Right cardiac atrium (tissue), 5 donors: ENCODE results near the gene LIMCH1. TPM values are rescaled to one million over a fixed set of nuclear protein-coding genes. Genes with fewer than 3 reads are reported as not detected.

Experiments used
- ATAC-seq, 2 donors: fragments of 200-7000 bp; cut with Tn5 transposase; one replicate each; pipeline versions ENCODE4 v1.8.0 to v1.9.1; 2020; ENCODE audit warnings: moderate library complexity in 2 of 2, mild to moderate bottlenecking in 1 of 2
- DNase-seq, 3 donors: peaks; one replicate each; pipeline ENCODE4 v3.0.0-alpha.2; 2020
- H3K27ac ChIP-seq: one replicate; pipeline ENCODE4 v1.5.1; 2013; ENCODE audit warnings: mild to moderate bottlenecking, low read length, control low read depth, moderate library complexity
- H3K27me3 ChIP-seq: one replicate; pipeline ENCODE4 v1.6.1; 2013; ENCODE audit not compliant: control insufficient read depth, insufficient read depth
- H3K4me1 ChIP-seq: one replicate; pipeline ENCODE4 v1.6.1; 2013; ENCODE audit warnings: low read length; ENCODE audit not compliant: control insufficient read depth, insufficient read depth
- H3K4me3 ChIP-seq: one replicate; pipeline ENCODE4 v1.5.1; 2013; ENCODE audit warnings: low read length, control low read depth
- H3K9me3 ChIP-seq: one replicate; pipeline ENCODE4 v1.6.1; 2013; ENCODE audit warnings: low read length; ENCODE audit not compliant: control insufficient read depth
- WGBS: extraction: QIAGEN DNeasy Blood & Tissue Kit; methylation state at CpG from one replicate; pipeline ENCODE4 v1.1.7; 2013; 5-methylcytosine and 5-hydroxymethylcytosine counted together
- intact Hi-C, 4 donors: fragments of 100-400 bp; cut with DNase I; formaldehyde crosslinking; loops; one replicate each; pipeline versions ENCODE4 v1.11.0 to v1.14.0; 2022 to 2023
- polyA plus RNA-seq: library from polyadenylated mRNA; stranded (reverse); fragments of 200-250 nt; gene quantifications from one replicate; pipeline ENCODE4 v1.2.3, GENCODE V29; 2013
- total RNA-seq, 4 donors: library from RNA; stranded (reverse); fragmentation: NEBNext Ultra II Directional; extraction: Animal tissue kit (Norgen Biotek cat#: 25700); gene quantifications; one replicate each; pipeline ENCODE4 v1.2.1, GENCODE V29; 2021
- donor health status: healthy with polysubstance abuse.
- donor health status: DM: no; HTN: yes; CAD: no.
- donor health status: DM: no; HTN: no; CAD: no.
- donor health status: DM: no; HTN: yes; CAD: no; lungs with severe emphysema.
- donor health status: DM: yes; HTN: yes; CAD: no.

LIMCH1 gene
- total and polyA plus RNA-seq, 5 donors: 43.3 to 248 (median 184) TPM

- 5% methylated on average over 49 of the region's 49 CpGs for WGBS
- Histone ChIP-seq H3K9me3 (no peaks in the 10 kb centered on the region), H3K27me3 (peaks cover 4% of the 10 kb centered on the region), H3K4me3 (peak overlapping the region; percentile 8), H3K4me1 (peaks cover 3% of the 10 kb centered on the region), H3K27ac (no peak overlapping the region)
- ATAC-seq: no peak
- DNase-seq: no peak
- intact Hi-C loops: no loop called here
Observed at GRCh38 chr4:41747230-41748055, 209.5 kb downstream of the LIMCH1 start.

- DNase-seq: no peak
- intact Hi-C loops: no loop called here
- Histone ChIP-seq H3K27me3 (peaks cover 4% of the 10 kb centered on the region), H3K9me3 (no peaks in the 10 kb centered on the region), H3K4me1 (peaks cover 3% of the 10 kb centered on the region), H3K4me3 (no peak overlapping the region), H3K27ac (no peak overlapping the region)
- WGBS: 6% methylated on average over 21 of the region's 21 CpGs
- no peak for ATAC-seq
Observed at GRCh38 chr4:41748074-41748570, 210.2 kb downstream of the LIMCH1 start.

GRCh38 chr4:41748571-41749475 is 210.9 kb downstream of the LIMCH1 start, which contains the start of gene PHOX2B:
TSS of gene PHOX2B (minus strand) at chr4:41748725. CDS start at chr4:41748610, 115 bp downstream.
- Histone ChIP-seq H3K4me3 (no peak within 1 kb of the TSS), H3K4me1 (peaks cover 3% of the 10 kb centered on the region), H3K9me3 (no peaks in the 10 kb centered on the region), H3K27ac (no peak within 1 kb of the TSS), H3K27me3 (peaks cover 4% of the 10 kb centered on the region)
- ATAC-seq: no peak
- intact Hi-C loops: no loop called here
- DNase-seq: no peak
- 10% methylated on average over 15 of the region's 15 CpGs for WGBS

GRCh38 chr4:41749631-41750039 is 211.7 kb downstream of the LIMCH1 start:
- ATAC-seq (no peak), DNase-seq (no peak)
- Histone ChIP-seq H3K9me3 (no peaks in the 10 kb centered on the region), H3K4me1 (peaks cover 3% of the 10 kb centered on the region), H3K27ac (no peak overlapping the region), H3K4me3 (no peak overlapping the region), H3K27me3 (peaks cover 4% of the 10 kb centered on the region)
- intact Hi-C loops: no loop called here
- 11% methylated on average over 12 of the region's 12 CpGs for WGBS

Other genes starting within 250 kb of the LIMCH1 start
- under 1 TPM in 1 of 4 donors, not detected in 3; 0.11 TPM for gene PHOX2B, start 210.6 kb downstream of the LIMCH1 start, total RNA-seq
- 0.16 TPM for gene PHOX2B, start 210.6 kb downstream of the LIMCH1 start, polyA plus RNA-seq